Mucosa of stomach (tissue), 1 donor: ENCODE measurements around the gene USP7.
A peak's percentile ranks its signal among the peaks of the same experiment; 100 is the strongest.

Source experiments
- H3K27me3 ChIP-seq: one replicate; pipeline ENCODE4 v1.7.0; 2013; ENCODE audit warnings: mild to moderate bottlenecking, low read length; ENCODE audit not compliant: control insufficient read depth, insufficient read depth
- H3K36me3 ChIP-seq: one replicate; pipeline ENCODE4 v1.7.0; 2013; ENCODE audit warnings: low read length; ENCODE audit not compliant: control insufficient read depth, insufficient read depth
- H3K4me1 ChIP-seq: one replicate; pipeline ENCODE4 v1.7.0; 2013; ENCODE audit warnings: mild to moderate bottlenecking, low read length; ENCODE audit not compliant: control insufficient read depth, insufficient read depth
- H3K4me3 ChIP-seq: one replicate; pipeline ENCODE4 v1.7.0; 2013; ENCODE audit warnings: low read length
- H3K9ac ChIP-seq: one replicate; pipeline ENCODE4 v1.7.0; 2013; ENCODE audit warnings: mild to moderate bottlenecking, low read length, moderate library complexity
- H3K9me3 ChIP-seq: one replicate; pipeline ENCODE4 v1.7.0; 2013; ENCODE audit warnings: mild to moderate bottlenecking, low read length, moderate library complexity; ENCODE audit not compliant: control insufficient read depth
- donor health status: Pancreatic carcinoma.

The USP7 gene

DNA sequence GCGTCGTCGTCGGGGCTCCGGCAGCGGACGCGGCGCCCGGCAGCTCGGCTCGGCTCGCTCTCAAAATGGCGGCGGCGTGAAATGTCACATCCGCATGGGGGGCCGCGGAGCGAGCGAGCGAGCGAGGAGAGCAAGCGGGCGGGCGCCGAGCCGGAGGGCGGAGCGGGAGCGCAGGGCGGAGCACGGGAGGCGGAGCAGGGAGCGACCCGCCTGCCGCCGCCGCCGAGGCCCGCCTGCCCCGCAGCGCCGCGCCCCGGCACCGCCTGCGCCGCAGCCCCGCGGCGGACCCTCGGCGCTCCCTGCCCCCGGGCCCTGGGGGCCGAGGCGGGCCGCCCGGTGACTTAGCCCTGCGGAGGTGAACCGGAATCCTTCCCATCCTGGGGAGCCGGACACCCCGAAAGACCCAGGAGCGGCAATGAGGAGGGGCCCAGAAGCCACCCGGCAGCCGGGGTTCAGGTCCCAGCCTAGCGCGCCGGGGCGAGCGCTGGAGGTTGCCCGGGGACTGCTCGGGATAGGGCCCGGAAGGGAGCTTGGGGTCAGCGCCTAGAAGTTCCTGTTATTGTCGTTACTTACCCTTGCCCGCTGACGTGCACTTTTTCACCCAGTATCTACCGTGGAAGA lies at the start of gene USP7:
TSS of gene USP7 (minus strand) at position 86 of the 621 bp plus-strand sequence. CDS start 621 bp downstream, outside the sequence.
- Histone ChIP-seq H3K9ac (peak within 1 kb of the TSS; percentile 78), H3K4me1 (peaks cover 37% of the 10 kb centered on the region), H3K4me3 (peak within 1 kb of the TSS; percentile 19)

GRCh38 chr16:9013508-9013864 lies 49.8 kb upstream of the USP7 start:
- no peak overlapping the region for H3K4me3 ChIP-seq
- no peaks in the 10 kb centered on the region for H3K27me3 ChIP-seq
- H3K36me3 ChIP-seq = no peaks in the 10 kb centered on the region
- H3K9ac ChIP-seq = no peak overlapping the region
- no peaks in the 10 kb centered on the region for H3K9me3 ChIP-seq
- H3K4me1 ChIP-seq = peaks cover 6% of the 10 kb centered on the region

More for the DNA sequence above, at the start of gene USP7:
- no peaks in the 10 kb centered on the region for H3K36me3 ChIP-seq
- H3K9me3 ChIP-seq = no peaks in the 10 kb centered on the region
- H3K27me3 ChIP-seq = no peaks in the 10 kb centered on the region

DNA sequence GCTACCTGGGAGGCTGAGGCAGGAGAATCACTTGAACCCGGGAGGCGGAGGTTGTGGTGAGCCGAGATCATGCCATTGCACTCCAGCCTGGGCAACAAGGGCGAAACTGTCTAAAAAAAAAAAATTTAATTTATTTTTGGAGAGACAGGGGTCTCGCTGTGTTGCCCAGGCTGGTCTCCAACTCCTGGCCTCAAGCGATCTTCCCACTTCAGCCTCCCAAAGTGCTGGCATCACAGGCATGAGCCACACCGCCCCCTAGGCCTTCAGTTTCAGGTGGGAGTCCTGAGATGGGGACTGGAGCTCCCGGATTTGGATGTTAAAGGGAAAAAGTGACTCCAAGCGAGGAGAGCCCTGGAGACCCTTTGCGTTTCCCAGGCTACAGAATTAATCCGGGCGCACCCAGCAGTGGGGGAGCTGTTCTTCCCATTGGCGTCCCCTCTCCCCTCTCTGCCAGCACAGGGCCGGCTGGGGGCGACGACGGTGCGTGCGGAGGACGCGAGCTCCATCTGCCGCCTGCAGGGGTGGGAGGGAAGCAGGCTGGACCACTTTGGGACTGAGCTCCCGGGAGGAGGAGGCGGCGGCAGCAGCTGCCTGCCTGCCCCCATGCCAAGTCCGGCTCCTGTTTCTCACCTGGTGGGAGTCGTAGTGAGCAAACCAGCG lies 49.3 kb upstream of the USP7 start:
- Histone ChIP-seq H3K36me3 (no peaks in the 10 kb centered on the region), H3K9ac (no peak overlapping the region), H3K4me1 (peaks cover 10% of the 10 kb centered on the region), H3K9me3 (no peaks in the 10 kb centered on the region), H3K27me3 (no peaks in the 10 kb centered on the region), H3K4me3 (no peak overlapping the region)

- Histone ChIP-seq H3K4me3 (no peak overlapping the region), H3K4me1 (peaks cover 10% of the 10 kb centered on the region), H3K9me3 (no peaks in the 10 kb centered on the region), H3K36me3 (no peaks in the 10 kb centered on the region), H3K9ac (no peak overlapping the region), H3K27me3 (no peaks in the 10 kb centered on the region)
Observed at GRCh38 chr16:9012330-9012729, 48.6 kb upstream of the USP7 start.

- H3K9ac ChIP-seq = peak overlapping the region; percentile 70
- peaks cover 16% of the 10 kb centered on the region for H3K4me1 ChIP-seq
- H3K36me3 ChIP-seq = no peaks in the 10 kb centered on the region
- no peaks in the 10 kb centered on the region for H3K27me3 ChIP-seq
- no peaks in the 10 kb centered on the region for H3K9me3 ChIP-seq
- H3K4me3 ChIP-seq = no peak overlapping the region
Observed at GRCh38 chr16:9008601-9009260, 45.0 kb upstream of the USP7 start.

DNA sequence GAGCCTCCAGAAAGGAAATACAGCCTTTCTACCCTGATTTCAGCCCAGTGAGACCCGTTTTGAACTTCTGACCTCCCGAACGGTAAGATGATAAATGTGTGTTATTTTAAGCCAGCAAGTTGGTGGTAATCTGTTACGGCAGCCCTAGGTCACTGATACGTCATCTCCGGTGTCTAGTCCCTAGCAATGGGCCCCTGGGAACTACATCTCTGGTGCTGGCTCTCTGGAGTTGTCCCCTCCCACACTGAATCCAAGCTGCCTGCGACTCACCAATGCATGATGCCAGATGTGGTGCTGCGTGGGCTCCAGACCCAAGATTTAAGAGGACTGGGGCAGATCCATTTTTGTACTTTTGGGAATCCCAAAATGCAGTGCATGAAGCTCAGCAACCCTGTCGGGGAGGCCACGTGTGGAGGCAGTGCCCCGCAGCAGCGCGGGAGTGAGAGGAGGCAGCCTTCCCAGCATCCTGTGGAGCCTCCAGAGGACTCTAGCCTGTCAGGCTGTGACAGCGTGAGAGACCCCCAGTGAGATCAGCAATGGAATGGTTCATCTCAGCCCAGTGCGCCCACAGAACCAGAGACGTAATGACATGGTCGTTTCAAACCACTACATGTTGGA lies 43.6 kb upstream of the USP7 start:
- Histone ChIP-seq H3K4me3 (no peak overlapping the region), H3K9me3 (no peaks in the 10 kb centered on the region), H3K9ac (no peak overlapping the region), H3K36me3 (no peaks in the 10 kb centered on the region), H3K27me3 (no peaks in the 10 kb centered on the region), H3K4me1 (peaks cover 26% of the 10 kb centered on the region)

DNA sequence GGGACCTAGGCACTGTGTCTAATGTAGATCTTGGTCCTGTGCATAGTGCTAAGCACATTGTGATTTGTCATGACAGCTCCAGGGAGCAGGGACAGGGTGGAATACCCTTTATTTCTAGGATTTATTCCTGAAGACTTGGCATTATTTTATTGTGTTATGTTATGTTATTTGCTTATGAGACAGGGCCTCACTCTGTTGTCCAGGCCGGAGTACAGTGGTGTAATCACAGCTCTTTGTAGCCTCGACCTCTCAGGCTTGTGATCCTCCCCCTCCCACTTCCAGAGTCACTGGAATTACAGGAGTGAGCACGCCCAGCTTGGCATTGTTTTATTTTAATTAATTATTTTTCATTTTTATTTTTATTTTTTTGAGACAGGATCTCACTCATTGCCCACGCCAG lies 40.5 kb upstream of the USP7 start:
- Histone ChIP-seq H3K36me3 (no peaks in the 10 kb centered on the region), H3K9ac (no peak overlapping the region), H3K4me3 (no peak overlapping the region), H3K27me3 (no peaks in the 10 kb centered on the region), H3K9me3 (no peaks in the 10 kb centered on the region), H3K4me1 (peaks cover 31% of the 10 kb centered on the region)

GRCh38 chr16:9003763-9004162 lies 40.1 kb upstream of the USP7 start:
- Histone ChIP-seq H3K4me3 (no peak overlapping the region), H3K4me1 (peaks cover 28% of the 10 kb centered on the region), H3K9ac (no peak overlapping the region), H3K27me3 (no peaks in the 10 kb centered on the region), H3K36me3 (no peaks in the 10 kb centered on the region), H3K9me3 (no peaks in the 10 kb centered on the region)

GRCh38 chr16:9003322-9003721 lies 39.6 kb upstream of the USP7 start:
- Histone ChIP-seq H3K9me3 (no peaks in the 10 kb centered on the region), H3K4me1 (peaks cover 24% of the 10 kb centered on the region), H3K27me3 (no peaks in the 10 kb centered on the region), H3K36me3 (no peaks in the 10 kb centered on the region), H3K9ac (peak overlapping the region; percentile 59), H3K4me3 (no peak overlapping the region)

DNA sequence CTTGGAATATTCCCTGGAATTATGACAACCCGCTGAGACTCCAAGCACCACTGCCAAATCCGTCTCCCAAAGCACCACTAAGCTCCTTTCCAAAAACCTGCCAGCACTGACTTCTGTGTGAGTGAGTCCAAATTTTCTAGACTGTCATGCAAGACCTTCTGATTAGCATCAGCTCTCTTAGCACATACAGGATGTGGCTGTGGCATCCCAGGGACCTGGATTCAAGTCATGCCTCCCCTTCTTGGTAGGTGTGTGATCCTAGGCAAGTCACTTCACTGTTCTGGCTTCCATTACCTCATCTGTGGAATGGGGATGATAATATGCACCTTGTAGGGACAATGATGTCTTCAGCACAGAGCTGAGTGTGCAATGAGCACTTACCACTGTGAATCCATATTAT lies 38.3 kb upstream of the USP7 start:
- peaks cover 21% of the 10 kb centered on the region for H3K4me1 ChIP-seq
- no peak overlapping the region for H3K4me3 ChIP-seq
- H3K9me3 ChIP-seq = no peaks in the 10 kb centered on the region
- H3K36me3 ChIP-seq = no peaks in the 10 kb centered on the region
- no peak overlapping the region for H3K9ac ChIP-seq
- H3K27me3 ChIP-seq = no peaks in the 10 kb centered on the region

GRCh38 chr16:9000664-9001063 lies 37.0 kb upstream of the USP7 start:
- Histone ChIP-seq H3K9me3 (no peaks in the 10 kb centered on the region), H3K4me3 (no peak overlapping the region), H3K27me3 (no peaks in the 10 kb centered on the region), H3K9ac (no peak overlapping the region), H3K36me3 (no peaks in the 10 kb centered on the region), H3K4me1 (peaks cover 21% of the 10 kb centered on the region)

DNA sequence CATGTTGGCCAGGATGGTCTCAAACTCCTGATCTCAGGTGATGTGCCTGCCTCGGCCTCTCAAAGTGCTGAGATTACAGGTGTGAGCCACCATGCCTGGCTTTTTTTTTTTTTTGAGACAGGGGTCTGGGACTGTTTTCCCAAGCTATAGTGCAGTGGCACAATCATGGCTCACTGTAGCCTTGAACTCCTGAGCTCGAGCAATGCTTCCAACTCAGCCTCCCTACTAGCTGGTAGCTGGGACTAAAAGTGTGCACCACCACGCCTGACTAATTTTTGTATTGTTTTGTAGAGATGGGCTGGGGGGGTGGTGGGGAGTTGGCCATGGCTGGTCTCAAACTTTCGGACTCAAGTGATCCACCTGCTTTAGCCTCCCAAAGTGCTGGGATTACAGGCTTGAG lies 36.1 kb upstream of the USP7 start:
- H3K9ac ChIP-seq = no peak overlapping the region
- H3K4me1 ChIP-seq = peaks cover 19% of the 10 kb centered on the region
- no peaks in the 10 kb centered on the region for H3K36me3 ChIP-seq
- no peaks in the 10 kb centered on the region for H3K9me3 ChIP-seq
- no peak overlapping the region for H3K4me3 ChIP-seq
- no peaks in the 10 kb centered on the region for H3K27me3 ChIP-seq
